SH-SY5Y (cell line): ENCODE results near the gene EPS8L1.

Experiments
- GATA2 ChIP-seq: IDR thresholded peaks from 2 replicates; pipeline ENCODE4 v1.6.1; 2011; ENCODE audit warnings: mild to moderate bottlenecking, low read depth, low read length
- GATA3 ChIP-seq: IDR thresholded peaks from 2 replicates; pipeline ENCODE4 v1.6.1; 2011; ENCODE audit warnings: low read depth, mild to moderate bottlenecking, low read length, moderate library complexity

- TF ChIP-seq GATA2: no peak
- TF ChIP-seq GATA3: no peak
Measured at GRCh38 chr19:55048446-55048845, 27.2 kb upstream of the EPS8L1 start.
